Measurements from ENCODE around the gene EIF3A.
A peak's percentile ranks its signal among the peaks of the same experiment; 100 is the strongest.
"Not testable (repeated sequence)": the region's sequence is repeated elsewhere in the genome, so short reads cannot be mapped to it uniquely, and the experiment has no call there.

The EIF3A gene

GRCh38 chr10:119029613-119030420, 50.8 kb downstream of the EIF3A start, which contains the start of gene NANOS1:
NANOS1 (plus strand) TSS chr10:119029714; CDS start chr10:119029802, 88 bp downstream.
- peak within 1 kb of the TSS; percentile 43 for H3K4me3 ChIP-seq (replicated peaks; ENCODE audit: low read depth, low read length)
- no peak for TF ChIP-seq CTCF (IDR thresholded peaks at IDR 0.05; ENCODE audit: low read length, missing control alignments)
- no peak for DNase-seq (ENCODE audit: low read depth)

- TF ChIP-seq CTCF (IDR thresholded peaks at IDR 0.05; ENCODE audit: low read length, missing control alignments), result no peak
- H3K4me3 ChIP-seq (replicated peaks; ENCODE audit: low read depth, low read length), result peak overlapping the region; percentile 35
- DNase-seq (ENCODE audit: low read depth), result peak; percentile 86
Observed at GRCh38 chr10:119028900-119029612, 51.6 kb downstream of the EIF3A start.

- not testable (repeated sequence) for H3K4me3 ChIP-seq (replicated peaks; ENCODE audit: low read depth, low read length); DNase-seq (ENCODE audit: low read depth)
Observed at GRCh38 chr10:119028445-119028899, 52.1 kb downstream of the EIF3A start.

- DNase-seq (ENCODE audit: low read depth), result no peak
- H3K4me3 ChIP-seq (replicated peaks; ENCODE audit: low read depth, low read length), result no peak overlapping the region
- no peak for TF ChIP-seq CTCF (IDR thresholded peaks at IDR 0.05; ENCODE audit: low read length, missing control alignments)
Observed at GRCh38 chr10:119026301-119027110, 54.1 kb downstream of the EIF3A start.

- DNase-seq (ENCODE audit: low read depth), result no peak
- TF ChIP-seq CTCF (IDR thresholded peaks at IDR 0.05; ENCODE audit: low read length, missing control alignments), result no peak
- H3K4me3 ChIP-seq (replicated peaks; ENCODE audit: low read depth, low read length), result no peak overlapping the region
Observed at GRCh38 chr10:119025776-119026175, 54.8 kb downstream of the EIF3A start.

GRCh38 chr10:119025336-119025735, 55.3 kb downstream of the EIF3A start:
- TF ChIP-seq CTCF (IDR thresholded peaks at IDR 0.05; ENCODE audit: low read length, missing control alignments), result peak; percentile 9
- DNase-seq (ENCODE audit: low read depth), result peak; percentile 79
- H3K4me3 ChIP-seq (replicated peaks; ENCODE audit: low read depth, low read length), result no peak overlapping the region

- no peak overlapping the region for H3K4me3 ChIP-seq (replicated peaks; ENCODE audit: low read depth, low read length)
- DNase-seq (ENCODE audit: low read depth), result no peak
- TF ChIP-seq CTCF (IDR thresholded peaks at IDR 0.05; ENCODE audit: low read length, missing control alignments), result no peak
Observed at GRCh38 chr10:119024882-119025281, 55.7 kb downstream of the EIF3A start.
